NOMO-1 (cell line): ENCODE results near the gene MARK3.

Experiments
- DNase-seq, 2 experiments: peaks; one replicate each; lab custom pipeline; 2025; ENCODE audit not compliant: unreplicated experiment in 2 of 2; lab: John Stamatoyannopoulos, UW

The MARK3 gene

GRCh38 chr14:103483600-103483999 is 98.4 kb downstream of the MARK3 start:
- no peak for DNase-seq

DNA sequence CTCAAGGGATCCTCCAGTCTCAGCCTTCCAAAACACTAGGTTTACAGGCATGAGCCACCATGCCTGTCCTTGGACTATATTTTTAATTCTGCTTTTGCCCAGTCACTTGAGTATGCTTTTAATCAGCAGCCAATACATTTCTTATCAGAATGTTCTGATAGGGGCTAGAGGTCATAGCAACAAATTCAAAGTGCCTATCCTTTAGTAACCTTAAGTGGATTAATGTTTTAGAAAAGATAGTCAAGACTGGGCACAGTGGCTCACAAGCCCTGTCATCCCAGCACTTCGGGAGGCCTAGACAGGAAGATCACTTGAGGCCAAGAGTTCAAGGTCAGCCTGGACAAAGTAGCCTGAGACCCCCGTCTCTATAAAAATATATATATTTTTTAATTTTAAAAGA is 100.3 kb downstream of the MARK3 start:
- no peak for DNase-seq

DNA sequence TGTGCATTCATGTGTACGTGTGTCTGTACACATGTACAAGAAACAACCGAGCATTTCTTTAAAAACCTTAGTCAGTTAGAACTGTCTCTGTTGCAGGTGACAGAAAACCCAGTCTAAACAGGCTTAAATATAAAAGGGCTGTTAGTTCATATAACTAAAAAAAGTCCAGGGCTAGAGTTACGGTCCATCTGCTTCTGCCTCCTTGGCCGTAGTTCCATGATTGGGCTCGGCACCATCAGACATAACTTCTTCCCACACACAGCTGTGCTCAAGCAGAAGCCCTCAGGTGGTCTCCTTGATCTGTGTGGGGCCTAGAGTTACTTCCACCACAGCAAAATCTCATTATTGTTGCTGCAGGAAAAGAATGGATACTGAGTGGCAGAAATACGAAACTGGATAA is 102.9 kb downstream of the MARK3 start:
- DNase-seq, result no peak

DNA sequence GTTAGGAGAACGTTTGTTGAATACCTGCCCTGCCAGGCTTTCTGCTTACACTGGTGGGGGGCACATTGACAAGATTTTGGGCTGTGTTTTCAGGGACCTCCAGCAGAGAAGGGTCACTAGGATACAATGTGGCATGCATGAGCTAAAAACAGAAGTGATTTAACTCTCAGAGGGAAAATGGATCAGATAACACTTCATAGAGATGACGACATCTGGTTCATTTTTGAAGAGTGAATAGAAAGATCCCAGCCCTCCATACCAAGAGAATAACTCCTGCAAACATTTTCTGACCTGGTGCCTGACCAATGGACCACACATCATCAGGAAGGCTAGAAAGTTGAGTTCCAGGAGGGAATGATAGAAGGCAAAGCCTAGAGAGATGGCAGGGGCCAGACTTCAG is 103.7 kb downstream of the MARK3 start:
- no peak for DNase-seq

DNA sequence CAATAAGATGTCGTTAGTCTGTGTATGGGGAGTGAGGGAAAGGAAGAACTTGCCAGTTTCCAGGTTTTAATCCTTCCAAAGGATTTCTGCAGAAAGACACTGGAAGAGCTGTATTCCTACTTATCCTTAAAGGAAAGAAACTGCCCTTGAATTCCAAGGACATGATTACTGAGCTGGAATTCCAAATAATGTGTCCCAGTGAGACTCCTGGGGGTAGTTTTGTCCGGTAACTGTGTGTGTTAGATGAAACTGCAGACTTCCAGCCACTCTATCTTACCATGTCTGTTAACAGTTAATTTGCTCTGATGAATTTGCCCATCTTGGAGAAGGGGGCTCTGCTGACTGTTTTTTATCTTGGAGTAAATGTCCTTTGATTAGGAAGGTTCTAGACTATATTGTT is 104.4 kb downstream of the MARK3 start:
- DNase-seq, result no peak

DNA sequence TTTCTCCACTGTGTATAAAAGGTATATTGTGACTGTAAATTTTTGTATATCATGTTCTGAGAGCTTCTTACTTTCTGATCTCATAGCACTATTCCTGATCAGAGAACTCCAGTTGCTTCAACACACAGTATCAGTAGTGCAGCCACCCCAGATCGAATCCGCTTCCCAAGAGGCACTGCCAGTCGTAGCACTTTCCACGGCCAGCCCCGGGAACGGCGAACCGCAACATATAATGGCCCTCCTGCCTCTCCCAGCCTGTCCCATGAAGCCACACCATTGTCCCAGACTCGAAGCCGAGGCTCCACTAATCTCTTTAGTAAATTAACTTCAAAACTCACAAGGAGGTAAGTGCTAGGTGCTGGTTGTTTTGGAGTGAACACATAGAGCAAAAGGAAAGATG is 106.5 kb downstream of the MARK3 start:
- DNase-seq, result no peak

DNA sequence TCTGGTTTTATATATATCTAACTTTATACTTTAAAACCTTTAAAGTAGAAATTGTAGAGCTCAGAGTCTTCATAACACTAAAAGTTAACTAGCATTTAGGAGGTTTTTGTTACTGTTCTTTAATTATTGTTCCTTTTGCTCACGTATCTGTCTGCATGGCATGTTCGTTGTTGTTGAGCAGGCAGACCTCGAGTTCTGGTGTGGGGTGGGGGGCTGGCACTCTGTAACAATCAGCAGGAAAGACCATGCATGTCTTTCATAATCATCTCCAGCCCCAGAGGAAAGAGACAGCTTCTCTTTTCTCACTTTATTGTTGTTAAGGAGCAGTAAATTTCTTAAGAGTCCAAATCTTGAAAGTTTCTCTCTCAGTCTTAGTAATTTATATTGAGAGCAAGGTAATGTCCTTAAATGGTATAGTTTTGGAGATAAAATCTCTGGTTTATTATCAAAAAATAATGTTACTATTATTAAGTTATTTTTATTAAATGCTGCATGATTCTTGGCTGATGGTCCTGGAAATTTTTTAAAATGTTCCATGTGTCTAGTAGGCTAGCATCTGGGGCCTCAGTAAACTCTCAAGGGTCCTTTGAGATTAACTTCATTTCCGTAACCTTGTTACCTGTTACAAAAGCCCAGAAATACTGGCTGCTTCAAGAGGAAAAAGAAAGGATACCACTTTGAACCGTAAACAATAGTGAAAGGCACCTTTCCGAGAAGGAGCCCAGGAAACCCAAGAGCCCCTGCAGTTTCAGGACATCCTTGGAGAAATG is 107.1 kb downstream of the MARK3 start:
- DNase-seq, result no peak

- no peak for DNase-seq
These were observed 110.6 kb downstream of the MARK3 start for GRCh38 chr14:103495854-103496253.

DNA sequence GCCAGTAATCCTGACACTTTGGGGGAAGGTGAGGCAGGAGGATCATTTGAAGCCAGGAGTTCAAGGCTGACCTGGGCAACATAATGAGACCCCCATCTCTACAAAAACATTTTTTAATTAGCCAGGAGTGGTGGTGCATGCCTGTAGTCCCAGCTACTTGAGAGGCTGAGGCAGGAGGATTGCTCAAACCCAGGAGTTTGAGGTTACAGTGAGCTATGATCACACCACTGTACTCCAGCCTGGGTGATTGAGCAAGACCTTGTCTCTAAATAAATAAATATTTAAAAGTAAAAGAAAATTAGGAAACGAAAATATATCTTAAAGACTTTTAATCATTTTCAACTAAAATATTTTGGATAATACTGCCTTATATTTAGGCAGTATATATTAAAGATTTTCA is 111.6 kb downstream of the MARK3 start:
- DNase-seq, result no peak

- no peak for DNase-seq
These were observed 114.5 kb downstream of the MARK3 start for GRCh38 chr14:103499709-103500108.

DNA sequence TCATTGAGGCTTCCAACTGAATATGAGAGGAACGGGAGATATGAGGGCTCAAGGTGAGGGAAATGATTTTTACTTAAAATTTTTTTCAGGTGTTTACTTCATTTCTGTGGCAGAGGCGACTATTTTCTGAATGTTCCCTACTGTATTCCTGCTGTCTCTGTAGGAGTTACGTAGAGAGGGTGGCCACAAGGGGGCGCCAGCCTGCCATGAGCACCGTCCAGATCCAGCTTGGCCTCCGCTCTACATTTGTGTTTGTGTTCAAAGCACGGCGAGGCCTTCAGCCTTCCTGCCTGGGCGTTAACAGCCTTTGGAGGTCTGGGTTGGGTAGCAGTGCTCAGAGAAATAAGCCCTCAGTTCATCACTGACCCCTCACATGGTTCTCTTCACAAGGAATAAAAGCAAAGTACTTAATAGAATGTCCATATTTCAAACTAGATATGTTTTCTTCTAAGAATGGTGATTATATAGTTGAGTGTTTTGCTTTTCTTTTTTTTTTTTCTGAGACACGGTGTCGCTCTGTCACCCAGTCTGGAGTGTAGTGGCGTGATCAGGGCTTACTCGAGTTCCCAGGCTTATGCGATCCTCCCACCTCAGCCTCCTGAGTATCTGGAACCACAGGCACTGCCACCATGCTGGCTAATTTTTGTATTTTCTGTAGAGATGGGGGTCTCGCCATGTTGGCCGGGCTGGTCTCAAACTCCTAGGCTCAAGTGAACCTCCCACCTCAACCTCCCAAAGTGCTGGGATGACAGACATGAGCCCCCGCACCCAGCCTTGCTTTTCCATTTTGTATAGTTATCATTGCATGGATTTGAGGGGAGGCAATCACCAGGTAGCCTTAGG is 115.2 kb downstream of the MARK3 start:
- peak; percentile 41 to 53 for DNase-seq

DNA sequence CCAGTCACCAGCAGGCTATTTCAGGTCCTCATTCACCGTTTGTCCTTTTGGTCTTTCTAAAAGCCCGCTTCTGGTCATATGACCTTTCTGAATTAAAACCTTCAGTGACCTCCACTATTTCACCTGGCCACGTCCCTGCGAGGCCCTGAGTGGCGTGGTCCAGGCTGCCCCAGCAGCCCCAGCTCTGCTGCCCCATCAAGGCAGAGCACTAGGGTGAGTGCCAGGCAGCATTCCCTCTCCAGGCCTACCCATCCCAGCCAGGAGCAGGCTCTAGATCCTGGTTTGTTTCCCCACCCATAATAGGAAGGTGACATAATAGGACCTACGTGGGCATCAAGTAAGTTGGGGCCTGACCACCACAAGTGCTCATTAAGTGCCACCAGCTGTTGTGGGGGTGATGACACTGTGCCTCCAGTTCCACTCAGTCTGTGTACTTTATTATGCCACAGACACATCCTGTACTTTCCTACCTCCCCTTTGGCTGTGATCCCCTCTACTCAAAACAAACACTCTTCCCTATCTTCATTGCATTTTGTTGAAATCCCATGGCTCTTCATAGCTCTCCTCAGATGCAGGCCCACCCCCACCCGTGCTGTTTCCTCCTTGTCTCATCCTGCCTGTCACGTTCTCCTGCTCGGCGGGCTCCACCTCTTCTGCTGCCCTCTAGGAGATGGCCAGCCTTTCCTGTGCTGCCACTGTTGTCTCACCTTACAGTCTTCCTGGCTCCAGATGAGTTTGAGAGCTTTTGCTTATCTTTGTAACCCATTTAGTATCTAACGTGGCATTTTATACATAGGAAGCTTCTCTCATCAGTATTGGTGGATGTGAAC is 116.0 kb downstream of the MARK3 start:
- no peak for DNase-seq

DNA sequence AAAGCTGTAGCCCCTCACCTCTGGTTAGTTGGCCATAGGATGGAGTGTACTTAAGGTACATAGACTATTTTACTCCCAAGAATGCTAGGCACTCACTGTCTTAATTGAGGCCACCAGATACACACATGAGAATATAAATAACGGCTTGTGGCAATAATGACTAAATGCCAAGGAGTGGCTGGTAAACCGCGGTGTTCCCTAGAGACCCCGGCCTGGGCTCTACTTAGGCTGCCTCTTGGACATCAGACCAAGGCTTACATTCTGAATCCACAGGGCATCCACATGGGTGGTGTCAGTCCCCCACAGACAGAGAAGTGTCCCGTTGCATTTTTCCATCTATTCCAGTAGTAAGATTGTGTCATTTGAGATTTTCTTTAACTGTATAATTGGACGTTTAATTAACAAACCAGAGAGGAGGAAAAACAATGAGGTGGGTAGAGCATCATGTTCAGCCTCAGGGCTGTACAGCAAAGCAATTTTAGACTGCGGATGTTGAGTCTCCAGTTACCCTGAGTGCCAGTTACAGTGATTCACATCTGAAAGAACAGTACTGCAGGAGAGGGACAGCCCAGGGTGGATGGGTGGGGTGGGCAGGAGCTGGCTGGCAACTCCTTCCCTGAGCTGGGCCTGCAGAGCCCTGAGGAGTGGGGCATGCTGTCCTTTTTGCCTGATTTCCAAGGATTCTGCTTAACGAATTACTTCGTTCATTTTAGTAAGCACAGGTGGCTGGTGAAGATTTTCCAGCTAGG is 116.9 kb downstream of the MARK3 start:
- no peak for DNase-seq

GRCh38 chr14:103502877-103503276 is 117.7 kb downstream of the MARK3 start:
- DNase-seq, result no peak

DNA sequence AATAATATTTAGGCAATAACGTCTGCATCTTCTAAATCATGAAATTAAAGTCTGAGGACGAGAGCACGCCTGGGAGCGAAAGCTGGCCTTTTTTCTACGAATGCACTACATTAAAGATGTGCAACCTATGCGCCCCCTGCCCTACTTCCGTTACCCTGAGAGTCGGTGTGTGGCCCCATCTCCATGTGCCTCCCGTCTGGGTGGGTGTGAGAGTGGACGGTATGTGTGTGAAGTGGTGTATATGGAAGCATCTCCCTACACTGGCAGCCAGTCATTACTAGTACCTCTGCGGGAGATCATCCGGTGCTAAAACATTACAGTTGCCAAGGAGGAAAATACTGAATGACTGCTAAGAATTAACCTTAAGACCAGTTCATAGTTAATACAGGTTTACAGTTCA is 118.1 kb downstream of the MARK3 start:
- no peak for DNase-seq

DNA sequence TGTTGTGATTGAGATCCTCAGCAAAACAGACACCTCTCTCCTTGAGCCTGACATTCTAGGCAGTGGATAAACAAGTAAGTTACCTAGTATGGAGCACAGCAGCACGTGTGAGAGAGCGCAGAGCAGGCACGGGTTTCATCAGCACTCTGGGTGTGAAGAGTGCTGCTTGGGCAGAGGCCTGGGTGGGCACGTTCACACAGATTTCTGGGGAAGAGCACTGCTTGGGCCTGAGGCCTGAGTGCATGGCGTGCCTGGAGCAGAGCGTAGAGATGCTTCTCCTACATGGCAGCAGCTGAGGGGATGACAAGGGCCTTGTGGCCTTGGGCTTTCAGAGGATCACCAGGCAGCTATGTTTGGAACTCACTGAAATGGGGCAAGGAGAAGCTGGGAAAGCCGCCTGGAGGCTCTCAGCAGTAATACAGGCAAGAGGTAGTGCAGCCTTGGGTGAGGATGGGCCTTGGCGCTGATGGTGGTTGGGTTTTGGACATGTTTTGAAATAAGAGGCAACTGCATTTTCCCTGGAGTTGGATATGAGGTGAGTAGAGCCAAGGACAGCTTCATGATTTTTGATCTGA is 119.9 kb downstream of the MARK3 start:
- DNase-seq, result no peak

GRCh38 chr14:103507751-103508150 is 122.5 kb downstream of the MARK3 start:
- DNase-seq, result no peak

DNA sequence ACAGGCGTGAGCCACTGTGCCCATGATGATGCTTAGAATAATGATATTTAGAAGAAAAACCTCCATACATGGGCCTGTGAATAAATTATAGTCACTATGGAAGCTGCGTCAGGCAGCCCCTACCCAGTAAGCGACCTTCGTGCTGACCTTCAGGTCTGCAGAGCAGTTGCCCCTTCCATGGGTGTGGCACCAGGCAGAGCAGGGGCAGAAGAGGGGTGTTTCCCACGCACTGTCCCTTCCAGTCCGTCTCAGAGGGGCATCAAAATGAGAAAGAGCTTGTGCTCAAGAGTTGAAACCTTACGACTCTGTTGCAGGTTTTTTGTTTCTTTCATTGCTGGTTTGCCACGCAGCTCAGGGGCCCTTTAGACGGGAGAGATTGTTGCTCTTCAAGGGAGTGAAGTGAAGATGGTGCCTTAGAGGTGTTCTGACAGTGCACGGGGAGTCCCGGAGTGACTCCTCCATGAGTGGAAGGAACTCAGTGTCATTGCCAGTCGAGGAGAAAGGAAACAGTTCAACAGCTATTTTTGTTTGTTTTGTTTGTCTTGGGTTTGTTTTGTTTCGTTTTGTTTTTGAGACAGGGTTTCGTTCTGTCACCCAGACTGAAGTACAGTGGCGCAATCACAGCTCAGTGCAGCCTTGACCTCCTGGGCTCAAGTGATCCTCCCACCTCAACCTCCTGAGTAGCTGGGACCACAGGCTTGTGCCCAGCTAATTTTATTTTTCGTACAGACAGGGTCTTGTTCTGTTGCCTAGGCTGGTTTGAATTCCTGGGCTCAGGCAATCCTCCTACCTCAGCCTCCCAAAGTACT is 123.5 kb downstream of the MARK3 start:
- DNase-seq, result no peak
